ENCODE results near the gene PEX5L. TPM values are rescaled to one million over a fixed set of nuclear protein-coding genes. Genes with fewer than 3 reads are reported as not detected.

The PEX5L gene
- total RNA-seq, 1 experiment from 2014 or later, result 0.33 TPM

DNA sequence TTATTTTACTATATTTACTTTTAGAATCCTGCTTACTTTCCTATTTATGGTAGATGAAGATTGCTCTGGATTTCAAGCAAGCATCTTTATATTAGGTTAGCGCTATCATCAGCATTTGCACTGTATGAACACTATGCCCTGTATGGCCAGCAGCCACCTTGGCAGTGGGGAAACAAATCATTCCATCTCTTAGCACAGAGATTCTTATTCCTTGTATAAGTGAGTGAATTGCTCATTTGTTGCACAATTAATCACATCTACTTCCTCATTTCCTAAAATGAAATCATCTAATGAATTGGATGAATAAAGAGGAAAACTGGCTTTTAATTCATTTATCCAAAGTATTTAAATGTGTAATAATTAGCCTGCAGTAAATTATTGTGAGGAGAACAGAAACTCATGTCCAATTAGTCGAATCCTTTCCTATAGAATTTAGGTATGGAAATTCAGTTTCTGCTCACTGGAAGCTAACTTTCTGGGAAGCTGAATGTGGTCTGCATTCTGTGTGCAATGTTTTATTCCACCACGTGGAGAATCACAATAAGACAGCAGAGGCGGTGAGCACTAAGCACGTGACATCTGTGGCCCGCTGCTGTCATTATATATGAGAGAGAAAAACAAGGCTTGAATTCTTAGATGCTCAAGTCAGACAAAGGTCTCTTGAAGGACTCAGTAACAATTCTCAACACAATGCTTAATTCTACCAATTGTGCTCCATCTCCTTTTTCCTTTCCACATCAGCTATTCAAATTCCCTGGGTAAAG is 93.4 kb downstream of the PEX5L start:
- no TSS peak for BruUV-seq (replicated peaks)
- ChIA-PET POLR2A (ENCODE audit: unreplicated experiment) (no interaction called here), CTCF (no interaction called here)

DNA sequence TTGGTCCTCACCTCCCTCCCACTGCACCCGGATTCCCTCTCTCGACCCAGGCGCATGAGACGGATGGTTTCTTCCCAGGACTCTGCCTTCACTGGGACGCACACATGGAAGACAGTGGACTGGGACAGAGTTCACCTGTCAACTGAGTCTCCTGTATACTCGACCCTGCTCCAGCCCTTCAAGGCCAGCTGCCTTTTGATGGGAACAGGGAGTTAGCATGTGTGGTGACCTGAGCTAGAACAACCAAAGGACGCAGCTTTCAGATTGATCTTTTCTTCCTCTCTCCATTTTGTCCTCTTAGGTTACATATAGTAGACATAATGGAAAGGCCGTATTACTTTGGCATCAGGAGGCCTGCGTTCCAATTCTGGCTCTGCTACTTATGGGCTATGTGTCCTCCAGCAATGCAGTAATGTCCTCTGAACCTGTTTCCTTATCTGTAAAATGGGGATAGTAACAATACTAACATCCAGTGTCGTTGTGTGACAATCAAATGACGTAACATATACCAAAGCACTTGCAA is 94.1 kb downstream of the PEX5L start:
- TF ChIP-seq, protein P1, sequence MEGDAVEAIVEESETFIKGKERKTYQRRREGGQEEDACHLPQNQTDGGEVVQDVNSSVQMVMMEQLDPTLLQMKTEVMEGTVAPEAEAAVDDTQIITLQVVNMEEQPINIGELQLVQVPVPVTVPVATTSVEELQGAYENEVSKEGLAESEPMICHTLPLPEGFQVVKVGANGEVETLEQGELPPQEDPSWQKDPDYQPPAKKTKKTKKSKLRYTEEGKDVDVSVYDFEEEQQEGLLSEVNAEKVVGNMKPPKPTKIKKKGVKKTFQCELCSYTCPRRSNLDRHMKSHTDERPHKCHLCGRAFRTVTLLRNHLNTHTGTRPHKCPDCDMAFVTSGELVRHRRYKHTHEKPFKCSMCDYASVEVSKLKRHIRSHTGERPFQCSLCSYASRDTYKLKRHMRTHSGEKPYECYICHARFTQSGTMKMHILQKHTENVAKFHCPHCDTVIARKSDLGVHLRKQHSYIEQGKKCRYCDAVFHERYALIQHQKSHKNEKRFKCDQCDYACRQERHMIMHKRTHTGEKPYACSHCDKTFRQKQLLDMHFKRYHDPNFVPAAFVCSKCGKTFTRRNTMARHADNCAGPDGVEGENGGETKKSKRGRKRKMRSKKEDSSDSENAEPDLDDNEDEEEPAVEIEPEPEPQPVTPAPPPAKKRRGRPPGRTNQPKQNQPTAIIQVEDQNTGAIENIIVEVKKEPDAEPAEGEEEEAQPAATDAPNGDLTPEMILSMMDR (conservative IDR thresholded peaks at IDR 0.05), result no peak
- TF ChIP-seq EZH2 (IDR thresholded peaks at IDR 0.05; ENCODE audit: low read depth), result no peak
- intact Hi-C loops (cut with micrococcal nuclease; ENCODE audit: unreplicated experiment), result no loop called here
- DNase-seq, result no peak
- CTCF ChIA-PET, result no interaction called here
- Histone ChIP-seq H3K79me2 (ENCODE audit: low read depth) (no peaks in the 10 kb centered on the region), H3K9me3 (ENCODE audit: insufficient read depth, low read depth) (no peaks in the 10 kb centered on the region), H3K27ac (no peak overlapping the region), H3F3A (ENCODE audit: insufficient read depth, low read depth) (no peaks in the 10 kb centered on the region), H3K4me3 (no peak overlapping the region), H3K4me1 (replicated peaks; ENCODE audit: insufficient read depth) (no peaks in the 10 kb centered on the region), H3K36me3 (ENCODE audit: low read depth) (no peaks in the 10 kb centered on the region), H3K27me3 (ENCODE audit: insufficient read depth, low read depth) (no peaks in the 10 kb centered on the region), H3K4me2 (peak overlapping the region; percentile 13; the same call in 1 of the 2 replicates), H3K9me2 (ENCODE audit: insufficient read depth) (no peaks in the 10 kb centered on the region), H2AFZ (no peak overlapping the region), H4K20me1 (ENCODE audit: insufficient read depth) (no peaks in the 10 kb centered on the region)
- POLR2A ChIA-PET (ENCODE audit: unreplicated experiment), result no interaction called here
- BruUV-seq (replicated peaks), result no TSS peak

More for the DNA sequence above, 93.4 kb downstream of the PEX5L start:
- Histone ChIP-seq H4K20me1 (ENCODE audit: insufficient read depth) (no peaks in the 10 kb centered on the region), H3K9me3 (ENCODE audit: insufficient read depth, low read depth) (no peaks in the 10 kb centered on the region), H3K36me3 (ENCODE audit: low read depth) (no peaks in the 10 kb centered on the region), H2AFZ (no peak overlapping the region), H3K27me3 (ENCODE audit: insufficient read depth, low read depth) (no peaks in the 10 kb centered on the region), H3K4me2 (no peak overlapping the region), H3K79me2 (ENCODE audit: low read depth) (no peaks in the 10 kb centered on the region), H3K4me1 (replicated peaks; ENCODE audit: insufficient read depth) (no peaks in the 10 kb centered on the region), H3K27ac (no peak overlapping the region), H3K9me2 (ENCODE audit: insufficient read depth) (no peaks in the 10 kb centered on the region), H3F3A (ENCODE audit: insufficient read depth, low read depth) (no peaks in the 10 kb centered on the region), H3K4me3 (no peak overlapping the region)
- DNase-seq, result no peak
- TF ChIP-seq EZH2 (IDR thresholded peaks at IDR 0.05; ENCODE audit: low read depth), result no peak
- TF ChIP-seq, protein P1 (conservative IDR thresholded peaks at IDR 0.05), result no peak
- intact Hi-C loops (cut with micrococcal nuclease; ENCODE audit: unreplicated experiment), result no loop called here

DNA sequence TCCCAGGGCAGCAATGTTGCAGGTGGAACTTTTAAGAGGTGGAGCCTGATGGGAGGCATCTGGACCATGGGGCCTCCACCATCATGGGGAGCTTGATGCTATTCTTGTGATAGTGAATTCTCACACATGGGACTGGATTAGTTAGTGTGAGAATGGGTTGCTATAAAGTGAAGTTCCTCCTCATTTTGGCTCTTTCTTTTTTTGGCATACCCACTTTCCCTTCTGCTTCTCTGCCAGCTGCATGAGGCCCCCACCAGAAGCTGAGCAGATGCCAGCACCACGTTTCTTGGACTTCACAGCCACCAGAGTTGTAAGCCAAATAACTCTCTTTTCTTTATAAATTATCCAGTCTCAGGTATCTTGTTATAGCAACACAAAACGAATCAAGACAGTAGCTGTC is 101.0 kb downstream of the PEX5L start:
- H3K9me3 ChIP-seq (ENCODE audit: insufficient read depth, low read depth), result no peaks in the 10 kb centered on the region
- CTCF ChIA-PET, result no interaction called here
- H3K4me2 ChIP-seq, result no peak overlapping the region
- TF ChIP-seq, protein P1 (conservative IDR thresholded peaks at IDR 0.05), result no peak
- TF ChIP-seq EZH2 (IDR thresholded peaks at IDR 0.05; ENCODE audit: low read depth), result no peak
- H3K79me2 ChIP-seq (ENCODE audit: low read depth), result no peaks in the 10 kb centered on the region
- H3K4me3 ChIP-seq, result no peak overlapping the region
- POLR2A ChIA-PET (ENCODE audit: unreplicated experiment), result no interaction called here
- no peaks in the 10 kb centered on the region for H4K20me1 ChIP-seq (ENCODE audit: insufficient read depth)
- H3K36me3 ChIP-seq (ENCODE audit: low read depth), result no peaks in the 10 kb centered on the region
- BruUV-seq (replicated peaks), result no TSS peak
- H2AFZ ChIP-seq, result no peak overlapping the region
- no peak for DNase-seq
- H3K4me1 ChIP-seq (replicated peaks; ENCODE audit: insufficient read depth), result no peaks in the 10 kb centered on the region
- intact Hi-C loops (cut with micrococcal nuclease; ENCODE audit: unreplicated experiment), result no loop called here
- H3K27me3 ChIP-seq (ENCODE audit: insufficient read depth, low read depth), result no peaks in the 10 kb centered on the region
- no peak overlapping the region for H3K27ac ChIP-seq
- no peaks in the 10 kb centered on the region for H3K9me2 ChIP-seq (ENCODE audit: insufficient read depth)
- H3F3A ChIP-seq (ENCODE audit: insufficient read depth, low read depth), result no peaks in the 10 kb centered on the region

Measured in PC-9 (cell line).